IPS DF 6.9 (cell line): ENCODE data around the gene PIK3R6.
A peak's percentile ranks its signal among the peaks of the same experiment; 100 is the strongest.

Experiments
- DNase-seq: peaks from one replicate; pipeline ENCODE4 v3.0.0-alpha.2; 2013; ENCODE audit warnings: low read depth, low spot score
- H3K27ac ChIP-seq: one replicate; pipeline ENCODE4 v1.5.1; 2013; ENCODE audit warnings: low read length, control low read depth
- H3K27me3 ChIP-seq: 2 replicates; pipeline ENCODE4 v1.6.1; 2013; ENCODE audit warnings: mild to moderate bottlenecking, low read length; ENCODE audit not compliant: control insufficient read depth, insufficient read depth
- H3K36me3 ChIP-seq: 2 replicates; pipeline ENCODE4 v1.6.1; 2013; ENCODE audit warnings: low read length; ENCODE audit not compliant: control insufficient read depth, insufficient read depth
- H3K4me1 ChIP-seq: 2 replicates; pipeline ENCODE4 v1.6.1; 2013; ENCODE audit warnings: low read length; ENCODE audit not compliant: control insufficient read depth, insufficient read depth
- H3K4me3 ChIP-seq: 2 replicates; pipeline ENCODE4 v1.5.1; 2013; ENCODE audit warnings: mild to moderate bottlenecking, low read length
- H3K9me3 ChIP-seq: 2 replicates; pipeline ENCODE4 v1.6.1; 2013; ENCODE audit warnings: low read length, inconsistent platforms; ENCODE audit not compliant: control insufficient read depth, insufficient read depth
- WGBS: extraction: QIAGEN DNeasy Blood & Tissue Kit; methylation state at CpG from one replicate; pipeline ENCODE4 v1.1.7; 2013; ENCODE audit warnings: mixed read lengths, missing lambda C conversion rate; ENCODE audit not compliant: insufficient read length, insufficient coverage; 5-methylcytosine and 5-hydroxymethylcytosine counted together

The PIK3R6 gene

DNA sequence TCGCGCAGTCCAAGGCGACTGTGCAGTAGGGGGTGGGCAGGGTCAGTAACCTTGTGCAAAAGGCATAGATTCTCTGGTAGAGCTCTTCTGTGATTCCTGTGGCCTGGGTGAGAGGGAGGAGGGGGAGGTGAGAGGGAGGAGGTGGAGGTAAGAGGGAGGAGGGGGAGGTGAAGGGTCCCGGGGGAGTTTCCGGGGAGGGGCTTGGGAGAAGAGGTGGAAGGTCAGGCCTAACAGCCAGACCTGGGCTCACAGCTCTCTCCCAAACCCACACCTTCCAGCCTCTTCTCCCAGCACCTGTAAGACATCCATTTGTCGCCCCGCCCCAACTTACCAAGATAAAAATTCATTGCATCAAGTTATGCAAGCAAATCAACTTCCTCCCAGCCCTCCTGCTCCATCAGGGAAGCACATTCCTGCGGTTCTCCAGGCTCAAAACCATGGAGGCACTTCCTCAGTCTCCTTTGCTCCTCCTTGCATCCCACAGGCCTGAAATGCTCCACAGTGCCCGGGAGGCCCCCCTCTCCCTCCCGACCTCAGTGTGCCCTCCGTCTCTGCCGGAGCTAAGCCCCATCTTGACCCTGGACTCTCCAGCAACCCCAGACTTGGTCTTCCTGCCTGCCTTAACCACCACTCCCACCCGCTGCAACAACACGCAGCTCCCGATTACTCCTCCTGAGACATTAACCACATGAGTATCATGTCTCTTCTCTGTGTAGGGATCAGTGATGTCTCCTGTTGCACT lies 30.5 kb downstream of the PIK3R6 start:
- no peak for DNase-seq
- no peak overlapping the region; the same call in 1 of the 2 replicates for H3K4me3 ChIP-seq
- no peak overlapping the region for H3K27ac ChIP-seq
- no peaks in the 10 kb centered on the region for H3K9me3 ChIP-seq
- no peaks in the 10 kb centered on the region for H3K27me3 ChIP-seq
- H3K36me3 ChIP-seq = no peaks in the 10 kb centered on the region
- WGBS = no CpG with 5 or more reads among the region's 15 CpGs
- H3K4me1 ChIP-seq = 0 out of 2 replicates have a peak, but pooled peaks cover 1% of the 10 kb centered on the region

DNA sequence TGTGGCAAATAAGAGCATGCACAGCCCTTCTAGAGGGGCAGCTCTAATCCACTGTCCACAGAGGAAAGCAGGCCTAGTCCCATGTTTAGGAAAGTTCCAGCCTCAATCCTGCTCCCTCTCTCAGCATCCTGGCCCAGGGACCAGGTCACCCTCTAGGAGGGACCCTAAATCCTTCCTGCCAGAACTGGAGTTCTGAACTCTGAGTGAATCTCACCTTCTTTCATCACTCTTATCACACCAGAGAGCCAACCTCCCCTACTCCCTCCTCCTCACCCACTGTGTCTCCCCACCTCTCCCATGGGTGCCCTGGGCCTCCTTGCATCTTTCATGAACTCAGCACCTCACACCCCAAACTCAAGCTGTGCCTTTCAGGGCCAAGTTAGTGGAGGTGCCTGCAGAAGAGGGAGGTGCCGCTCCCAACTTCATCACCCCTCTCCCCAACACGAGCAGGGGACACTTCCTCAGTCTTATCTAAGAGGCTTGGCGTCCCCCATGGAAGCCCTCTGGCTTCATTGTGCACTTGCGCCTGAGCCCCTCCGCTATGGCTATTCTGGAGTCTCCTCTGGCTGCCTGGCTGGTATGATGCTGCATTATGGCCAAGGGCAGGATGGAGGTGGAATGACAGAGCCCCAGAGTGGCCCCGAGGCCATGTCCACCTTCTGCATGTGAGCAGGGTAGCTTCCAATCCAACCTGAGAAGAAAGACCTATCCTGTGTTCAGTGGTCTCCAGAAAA lies 31.7 kb downstream of the PIK3R6 start:
- no CpG with 5 or more reads among the region's 6 CpGs for WGBS
- H3K27me3 ChIP-seq = no peaks in the 10 kb centered on the region
- no peaks in the 10 kb centered on the region for H3K36me3 ChIP-seq
- no peak overlapping the region for H3K4me3 ChIP-seq
- H3K27ac ChIP-seq = no peak overlapping the region
- H3K9me3 ChIP-seq = no peaks in the 10 kb centered on the region
- no peak for DNase-seq
- 0 out of 2 replicates have a peak, but pooled peaks cover 1% of the 10 kb centered on the region for H3K4me1 ChIP-seq

DNA sequence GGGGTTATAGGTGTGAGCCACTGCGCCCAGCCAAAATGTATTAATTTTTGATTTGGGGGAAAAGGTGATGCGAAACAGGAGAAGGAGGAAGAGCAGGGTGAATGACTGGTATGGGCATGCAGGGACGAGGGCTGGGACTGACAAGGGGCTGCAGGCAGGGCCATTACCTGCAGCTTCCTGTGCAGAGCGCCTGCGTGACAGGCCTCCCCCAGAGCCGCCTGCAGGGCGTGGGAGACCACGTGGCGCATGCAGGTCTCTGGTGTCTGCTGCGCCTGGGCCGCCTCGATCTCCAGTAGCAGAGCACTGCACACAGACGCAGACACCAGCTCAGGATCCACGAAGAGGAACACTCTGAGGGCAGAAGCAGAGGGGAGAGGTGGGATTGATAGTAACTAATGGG lies 32.4 kb downstream of the PIK3R6 start:
- Histone ChIP-seq H3K27ac (no peak overlapping the region), H3K4me3 (no peak overlapping the region; the same call in 1 of the 2 replicates), H3K36me3 (no peaks in the 10 kb centered on the region), H3K27me3 (no peaks in the 10 kb centered on the region), H3K4me1 (0 out of 2 replicates have a peak, but pooled peaks cover 1% of the 10 kb centered on the region), H3K9me3 (no peaks in the 10 kb centered on the region)
- DNase-seq = no peak
- no CpG with 5 or more reads among the region's 14 CpGs for WGBS

GRCh38 chr17:8832711-8833352 lies 34.6 kb downstream of the PIK3R6 start:
- no peak overlapping the region for H3K27ac ChIP-seq
- H3K4me3 ChIP-seq = no peak overlapping the region
- H3K4me1 ChIP-seq = 0 out of 2 replicates have a peak, but pooled peaks cover 1% of the 10 kb centered on the region
- WGBS = no CpG with 5 or more reads among the region's 33 CpGs
- H3K27me3 ChIP-seq = no peaks in the 10 kb centered on the region
- peak; percentile 50 for DNase-seq
- H3K9me3 ChIP-seq = no peaks in the 10 kb centered on the region
- no peaks in the 10 kb centered on the region for H3K36me3 ChIP-seq

DNA sequence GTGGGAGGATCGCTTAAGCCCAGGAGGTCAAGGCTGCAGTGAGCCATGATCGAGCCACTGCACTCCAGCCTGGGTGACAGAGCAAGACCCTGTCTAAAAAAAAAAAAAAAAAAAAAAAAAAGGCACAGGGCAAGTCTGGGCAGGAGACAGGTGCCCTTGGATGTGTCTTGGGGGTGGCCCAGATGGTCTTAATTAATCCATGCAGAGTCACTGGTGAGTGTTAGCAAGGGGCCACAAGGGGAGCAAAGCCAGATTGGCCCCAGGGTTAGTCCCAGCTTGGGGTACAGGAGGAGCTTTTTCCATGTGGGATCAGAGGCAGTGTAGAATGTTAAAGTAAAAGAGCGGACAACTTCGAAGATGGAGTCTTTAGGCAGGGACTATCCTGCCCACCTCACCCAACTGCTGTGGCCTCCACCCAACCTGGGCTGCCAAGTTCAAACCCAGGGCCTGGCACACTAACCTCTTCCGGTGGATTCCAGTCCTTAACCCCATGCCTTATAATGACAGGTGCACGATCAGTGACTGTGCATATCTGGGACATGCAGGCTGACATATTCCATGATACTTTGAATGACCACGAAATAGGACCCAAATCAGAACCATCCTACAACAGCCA lies 36.1 kb downstream of the PIK3R6 start:
- WGBS = no CpG with 5 or more reads among the region's 7 CpGs
- H3K36me3 ChIP-seq = no peaks in the 10 kb centered on the region

DNA sequence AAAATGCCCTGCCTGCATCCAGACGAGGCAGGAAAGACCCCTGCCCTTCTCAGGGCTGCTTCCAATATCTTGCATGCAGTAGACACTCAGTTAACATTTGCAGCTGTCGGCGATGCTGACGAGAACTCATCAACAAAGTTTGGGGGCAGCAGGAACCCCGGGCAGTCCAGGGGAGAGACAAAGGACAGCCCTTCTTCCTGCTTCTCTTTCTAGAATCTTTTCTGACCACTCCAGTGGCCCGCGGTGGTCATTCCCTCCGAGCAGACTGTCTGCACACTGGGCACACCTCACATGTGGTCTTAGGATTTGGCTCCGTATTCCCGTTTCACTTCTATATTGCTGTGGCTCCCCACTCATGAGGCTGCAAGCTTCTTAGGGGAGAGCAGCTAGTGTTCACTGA lies 37.3 kb downstream of the PIK3R6 start:
- H3K4me3 ChIP-seq = no peak overlapping the region
- H3K27ac ChIP-seq = no peak overlapping the region
- H3K36me3 ChIP-seq = no peaks in the 10 kb centered on the region
- WGBS = no CpG with 5 or more reads among the region's 10 CpGs
- DNase-seq = no peak
- no peaks in the 10 kb centered on the region for H3K4me1 ChIP-seq
- H3K27me3 ChIP-seq = no peaks in the 10 kb centered on the region
- H3K9me3 ChIP-seq = no peaks in the 10 kb centered on the region

More for the DNA sequence above, 36.1 kb downstream of the PIK3R6 start:
- H3K4me3 ChIP-seq = no peak overlapping the region
- H3K4me1 ChIP-seq = no peaks in the 10 kb centered on the region
- H3K9me3 ChIP-seq = no peaks in the 10 kb centered on the region
- H3K27ac ChIP-seq = no peak overlapping the region
- DNase-seq = no peak
- H3K27me3 ChIP-seq = no peaks in the 10 kb centered on the region

DNA sequence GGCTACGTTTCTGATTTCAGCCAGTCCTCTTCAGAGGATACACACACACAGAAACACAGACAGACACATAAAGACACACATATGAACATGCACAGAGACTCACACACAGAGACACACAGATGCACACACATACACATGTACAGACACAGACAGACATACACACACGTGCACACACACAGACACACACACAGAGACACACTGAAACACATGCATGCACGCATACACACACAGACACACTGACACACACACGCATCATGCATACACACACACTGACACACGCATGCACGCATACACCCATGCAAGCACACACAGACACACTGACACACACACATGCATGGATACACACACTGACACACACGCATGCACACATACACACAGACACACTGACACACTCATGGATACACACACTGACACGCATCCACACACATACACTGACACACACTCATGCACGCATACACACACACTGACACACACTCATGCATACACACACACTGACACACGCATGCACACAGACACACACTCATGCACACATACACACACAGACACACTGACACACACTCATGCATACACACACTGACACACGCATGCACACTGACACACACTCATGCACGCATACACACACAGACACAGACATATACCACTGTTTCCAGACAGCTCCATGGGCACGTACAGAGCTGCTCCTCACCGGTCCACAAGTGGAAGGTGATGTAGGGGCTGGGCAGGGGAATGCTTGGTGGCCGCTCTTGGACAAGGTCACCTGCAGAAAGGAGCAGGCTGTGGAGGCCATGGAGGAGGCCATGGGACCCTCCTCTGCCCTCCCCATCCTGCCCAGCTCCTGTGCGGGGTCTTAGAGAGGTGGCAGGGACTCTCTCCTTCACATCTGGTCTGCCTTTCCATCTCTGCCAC lies 38.2 kb downstream of the PIK3R6 start:
- no peak for DNase-seq
- Histone ChIP-seq H3K27ac (no peak overlapping the region), H3K4me1 (no peaks in the 10 kb centered on the region), H3K27me3 (no peaks in the 10 kb centered on the region), H3K36me3 (no peaks in the 10 kb centered on the region), H3K4me3 (no peak overlapping the region), H3K9me3 (no peaks in the 10 kb centered on the region; the same call in 1 of the 2 replicates)
- no CpG with 5 or more reads among the region's 16 CpGs for WGBS

- no peaks in the 10 kb centered on the region for H3K4me1 ChIP-seq
- no CpG with 5 or more reads among the region's 20 CpGs for WGBS
- no peak overlapping the region for H3K4me3 ChIP-seq
- no peaks in the 10 kb centered on the region; the same call in 1 of the 2 replicates for H3K9me3 ChIP-seq
- H3K36me3 ChIP-seq = no peaks in the 10 kb centered on the region
- no peak for DNase-seq
- H3K27ac ChIP-seq = no peak overlapping the region
- no peaks in the 10 kb centered on the region for H3K27me3 ChIP-seq
Observed at GRCh38 chr17:8828517-8828875, 39.0 kb downstream of the PIK3R6 start.

- no peak for DNase-seq
Observed at GRCh38 chr17:8826808-8827435, 40.6 kb downstream of the PIK3R6 start.

More at GRCh38 chr17:8826808-8827435, 40.6 kb downstream of the PIK3R6 start:
- Histone ChIP-seq H3K36me3 (no peaks in the 10 kb centered on the region), H3K4me3 (no peak overlapping the region), H3K4me1 (no peaks in the 10 kb centered on the region), H3K27me3 (no peaks in the 10 kb centered on the region), H3K27ac (no peak overlapping the region), H3K9me3 (no peaks in the 10 kb centered on the region; the same call in 1 of the 2 replicates)
- no CpG with 5 or more reads among the region's 19 CpGs for WGBS
